ENCODE data around the gene PMEPA1. TPM values are rescaled to one million over a fixed set of nuclear protein-coding genes. Genes with fewer than 3 reads are reported as not detected.

Gene PMEPA1
- total and polyA plus RNA-seq, 2 experiments from 2014 or later, result 8.8 to 10.9 TPM

- Histone ChIP-seq H3K4me1 (ENCODE audit: low read depth) (no peaks in the 10 kb centered on the region), H3K27me3 (peaks cover 3% of the 10 kb centered on the region), H3K4me3 (peak overlapping the region; percentile 5), H3K36me3 (no peaks in the 10 kb centered on the region), H3K27ac (no peak overlapping the region), H3K9me3 (ENCODE audit: low read depth) (no peaks in the 10 kb centered on the region)
- TF ChIP-seq CTCF (IDR thresholded peaks at IDR 0.05; ENCODE audit: low read depth, low read length), result no peak
- peak; percentile 99 for DNase-seq (ENCODE audit: low read depth in 1 of 2, low spot score in 1 of 2)
These were observed 8.7 kb upstream of the PMEPA1 start for GRCh38 chr20:57718490-57719009.

GRCh38 chr20:57717797-57718196, 8.0 kb upstream of the PMEPA1 start:
- H3K27ac ChIP-seq, result no peak overlapping the region

GRCh38 chr20:57716901-57717300, 7.1 kb upstream of the PMEPA1 start:
- no peak for DNase-seq (ENCODE audit: low read depth in 1 of 2, low spot score in 1 of 2)
- Histone ChIP-seq H3K4me3 (no peak overlapping the region), H3K4me1 (ENCODE audit: low read depth) (no peaks in the 10 kb centered on the region), H3K27me3 (peaks cover 6% of the 10 kb centered on the region), H3K27ac (no peak overlapping the region), H3K36me3 (no peaks in the 10 kb centered on the region), H3K9me3 (ENCODE audit: low read depth) (no peaks in the 10 kb centered on the region)
- no peak for TF ChIP-seq CTCF (IDR thresholded peaks at IDR 0.05; ENCODE audit: low read depth, low read length)

More at GRCh38 chr20:57717797-57718196, 8.0 kb upstream of the PMEPA1 start:
- Histone ChIP-seq H3K4me3 (no peak overlapping the region), H3K4me1 (ENCODE audit: low read depth) (no peaks in the 10 kb centered on the region), H3K9me3 (ENCODE audit: low read depth) (no peaks in the 10 kb centered on the region), H3K27me3 (peaks cover 3% of the 10 kb centered on the region), H3K36me3 (no peaks in the 10 kb centered on the region)
- no peak for DNase-seq (ENCODE audit: low read depth in 1 of 2, low spot score in 1 of 2)
- TF ChIP-seq CTCF (IDR thresholded peaks at IDR 0.05; ENCODE audit: low read depth, low read length), result no peak

- peaks cover 11% of the 10 kb centered on the region for H3K27me3 ChIP-seq
- H3K9me3 ChIP-seq (ENCODE audit: low read depth), result no peaks in the 10 kb centered on the region
- peak in 1 of 2 donors; percentile 20 for DNase-seq (ENCODE audit: low read depth in 1 of 2, low spot score in 1 of 2)
- no peaks in the 10 kb centered on the region for H3K36me3 ChIP-seq
- H3K27ac ChIP-seq, result no peak overlapping the region
- H3K4me3 ChIP-seq, result no peak overlapping the region
- H3K4me1 ChIP-seq (ENCODE audit: low read depth), result peaks cover 1% of the 10 kb centered on the region
- TF ChIP-seq CTCF (IDR thresholded peaks at IDR 0.05; ENCODE audit: low read depth, low read length), result no peak
These were observed 6.4 kb upstream of the PMEPA1 start for GRCh38 chr20:57716202-57716601.

- no peak overlapping the region for H3K27ac ChIP-seq
- no peak overlapping the region for H3K4me3 ChIP-seq
- H3K4me1 ChIP-seq (ENCODE audit: low read depth), result peaks cover 4% of the 10 kb centered on the region
- no peak for DNase-seq (ENCODE audit: low read depth in 1 of 2, low spot score in 1 of 2)
- no peaks in the 10 kb centered on the region for H3K9me3 ChIP-seq (ENCODE audit: low read depth)
- no peaks in the 10 kb centered on the region for H3K36me3 ChIP-seq
- peaks cover 8% of the 10 kb centered on the region for H3K27me3 ChIP-seq
- no peak for TF ChIP-seq CTCF (IDR thresholded peaks at IDR 0.05; ENCODE audit: low read depth, low read length)
These were observed 5.6 kb upstream of the PMEPA1 start for GRCh38 chr20:57715268-57715904.
